Measurements from ENCODE around the gene ZSCAN2. TPM values are rescaled to one million over a fixed set of nuclear protein-coding genes. Genes with fewer than 3 reads are reported as not detected.

ZSCAN2 gene
- total and polyA plus RNA-seq, 10 of the 15 experiments (the other 5 are each of a cell fraction or from before 2014, with no cell fraction given) = 2.7 to 13.2 (median 8.6) TPM

- FAIRE-seq (no peak), DNase-seq (ENCODE audit: low read depth, low spot score) (no peak), ATAC-seq (no peak)
- H3K4me1 ChIP-seq (ENCODE audit: control insufficient read depth, insufficient read depth, low read length) = peaks cover under 1% of the 10 kb centered on the region
- SMC1A ChIA-PET (ENCODE audit: uncharacterized antibody, unreplicated experiment) = interaction anchor here (0.6 kb wide), 1 partner anchor 55 kb away, joined by 3 read pairs; no protein-coding TSS in a partner anchor
- no peak overlapping the region for H3K4me3 ChIP-seq
- H4K20me1 ChIP-seq (ENCODE audit: control insufficient read depth, insufficient read depth) = peaks cover 2% of the 10 kb centered on the region; the same call in 1 of the 2 replicates
- TF ChIP-seq ATF3 (IDR thresholded peaks at IDR 0.05; ENCODE audit: borderline replicate concordance, extremely low read depth, low read depth, low read length) (no peak), CBFB (IDR thresholded peaks at IDR 0.05; ENCODE audit: low read depth) (no peak)
- no peaks in the 10 kb centered on the region for H3K79me2 ChIP-seq (ENCODE audit: control insufficient read depth, insufficient read depth, low read length)
- no peak overlapping the region for H2AFZ ChIP-seq (ENCODE audit: control insufficient read depth, low read depth, low read length)
- RAD21 ChIA-PET (ENCODE audit: unreplicated experiment) = no interaction called here
- intact Hi-C loops (cut with micrococcal nuclease; ENCODE audit: unreplicated experiment) (no loop called here), in situ Hi-C loops (cut with MboI) (no loop called here)
- CTCF ChIA-PET = no interaction called here
- POLR2A ChIA-PET = interaction anchor here (0.7 kb wide), 1 partner anchor 38 kb away, joined by 3 read pairs; no protein-coding TSS in a partner anchor
- H3K9me3 ChIP-seq (replicated peaks; ENCODE audit: control insufficient read depth, insufficient read depth, low read length) = no peaks in the 10 kb centered on the region
- no peak overlapping the region for H3K27ac ChIP-seq (ENCODE audit: control insufficient read depth, insufficient read depth)
- no peak overlapping the region for H3K9ac ChIP-seq (ENCODE audit: control insufficient read depth, insufficient read depth, low read length)
- no TSS peak for BruUV-seq (replicated peaks)
- H3K4me2 ChIP-seq (ENCODE audit: control insufficient read depth, insufficient read depth) = no peak overlapping the region
- peaks cover 13 to 36% of the 10 kb centered on the region in 2 experiments for H3K36me3 ChIP-seq (ENCODE audit: control insufficient read depth in 2 of 2, insufficient read depth in 2 of 2, low read length in 1 of 2)
- no peaks in the 10 kb centered on the region for H3K27me3 ChIP-seq (replicated peaks in 1 of 2; ENCODE audit: control insufficient read depth in 2 of 2, insufficient read depth in 2 of 2, low read length in 1 of 2)
Measured at GRCh38 chr15:84647726-84648125, 46.9 kb downstream of the ZSCAN2 start.

GRCh38 chr15:84648539-84648938 is 47.7 kb downstream of the ZSCAN2 start:
- POLR2A ChIA-PET = interaction anchor here (1.0 kb wide), 1 partner anchor 17 kb away, joined by 4 read pairs; no protein-coding TSS in a partner anchor
- RAD21 ChIA-PET (ENCODE audit: unreplicated experiment) = no interaction called here

More at GRCh38 chr15:84648539-84648938, 47.7 kb downstream of the ZSCAN2 start:
- H3K4me1 ChIP-seq (ENCODE audit: control insufficient read depth, insufficient read depth, low read length) = peaks cover 8% of the 10 kb centered on the region
- H3K4me3 ChIP-seq = no peak overlapping the region
- no peak overlapping the region for H3K27ac ChIP-seq (ENCODE audit: control insufficient read depth, insufficient read depth)
- peaks cover 10 to 34% of the 10 kb centered on the region in 2 experiments for H3K36me3 ChIP-seq (ENCODE audit: control insufficient read depth in 2 of 2, insufficient read depth in 2 of 2, low read length in 1 of 2)
- H3K27me3 ChIP-seq (replicated peaks in 1 of 2; ENCODE audit: control insufficient read depth in 2 of 2, insufficient read depth in 2 of 2, low read length in 1 of 2) = no peaks in the 10 kb centered on the region
- 100% methylated on average over 3 of the region's 3 CpGs for WGBS (ENCODE audit: insufficient coverage, insufficient replicate concordance, low lambda C conversion rate, missing lambda C conversion rate)
- DNase-seq (ENCODE audit: low read depth, low spot score) (no peak), FAIRE-seq (no peak), ATAC-seq (no peak)
- ChIA-PET SMC1A (ENCODE audit: uncharacterized antibody, unreplicated experiment) (interaction anchor here (1.7 kb wide), 1 partner anchor 11 kb away, joined by 5 read pairs; no protein-coding TSS in a partner anchor), CTCF (no interaction called here)
- H4K20me1 ChIP-seq (ENCODE audit: control insufficient read depth, insufficient read depth) = peaks cover 2% of the 10 kb centered on the region; the same call in 1 of the 2 replicates
- peaks cover 2% of the 10 kb centered on the region for H3K79me2 ChIP-seq (ENCODE audit: control insufficient read depth, insufficient read depth, low read length)
- TF ChIP-seq RFX5 (IDR thresholded peaks at IDR 0.05; ENCODE audit: low read depth, low read length) (no peak), SREBF1 (IDR thresholded peaks at IDR 0.05; ENCODE audit: low read length) (no peak)
- no peak overlapping the region for H3K4me2 ChIP-seq (ENCODE audit: control insufficient read depth, insufficient read depth)
- intact Hi-C loops (cut with micrococcal nuclease; ENCODE audit: unreplicated experiment) = no loop called here
- H3K9me3 ChIP-seq (replicated peaks; ENCODE audit: control insufficient read depth, insufficient read depth, low read length) = no peaks in the 10 kb centered on the region
- BruUV-seq (replicated peaks) = no TSS peak
- H2AFZ ChIP-seq (ENCODE audit: control insufficient read depth, low read depth, low read length) = no peak overlapping the region
- in situ Hi-C loops (cut with MboI) = no loop called here
- no peak overlapping the region for H3K9ac ChIP-seq (ENCODE audit: control insufficient read depth, insufficient read depth, low read length)

Measured in GM12878 (cell line).